ENCODE results near the gene FAM110C.

- TF ChIP-seq CTCF (IDR thresholded peaks at IDR 0.05): no peak
- TF ChIP-seq POLR2A (IDR thresholded peaks at IDR 0.05; ENCODE audit: low read depth): no peak
Measured at GRCh38 chr2:33620-34019, 12.7 kb downstream of the FAM110C start.

Measured in esophagus muscularis mucosa (tissue), 3 donors.